HG02885 (cell line): Measurements from ENCODE around the gene GAB3.

Source experiments
- ATAC-seq: cut with Tn5 transposase; IDR thresholded peaks from one replicate; pipeline ENCODE4 v1.9.1; 2021; ENCODE audit warnings: mild to moderate bottlenecking; ENCODE audit not compliant: unreplicated experiment, poor library complexity

The GAB3 gene, protein sequence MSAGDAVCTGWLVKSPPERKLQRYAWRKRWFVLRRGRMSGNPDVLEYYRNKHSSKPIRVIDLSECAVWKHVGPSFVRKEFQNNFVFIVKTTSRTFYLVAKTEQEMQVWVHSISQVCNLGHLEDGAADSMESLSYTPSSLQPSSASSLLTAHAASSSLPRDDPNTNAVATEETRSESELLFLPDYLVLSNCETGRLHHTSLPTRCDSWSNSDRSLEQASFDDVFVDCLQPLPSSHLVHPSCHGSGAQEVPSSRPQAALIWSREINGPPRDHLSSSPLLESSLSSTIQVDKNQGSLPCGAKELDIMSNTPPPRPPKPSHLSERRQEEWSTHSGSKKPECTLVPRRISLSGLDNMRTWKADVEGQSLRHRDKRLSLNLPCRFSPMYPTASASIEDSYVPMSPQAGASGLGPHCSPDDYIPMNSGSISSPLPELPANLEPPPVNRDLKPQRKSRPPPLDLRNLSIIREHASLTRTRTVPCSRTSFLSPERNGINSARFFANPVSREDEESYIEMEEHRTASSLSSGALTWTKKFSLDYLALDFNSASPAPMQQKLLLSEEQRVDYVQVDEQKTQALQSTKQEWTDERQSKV

DNA sequence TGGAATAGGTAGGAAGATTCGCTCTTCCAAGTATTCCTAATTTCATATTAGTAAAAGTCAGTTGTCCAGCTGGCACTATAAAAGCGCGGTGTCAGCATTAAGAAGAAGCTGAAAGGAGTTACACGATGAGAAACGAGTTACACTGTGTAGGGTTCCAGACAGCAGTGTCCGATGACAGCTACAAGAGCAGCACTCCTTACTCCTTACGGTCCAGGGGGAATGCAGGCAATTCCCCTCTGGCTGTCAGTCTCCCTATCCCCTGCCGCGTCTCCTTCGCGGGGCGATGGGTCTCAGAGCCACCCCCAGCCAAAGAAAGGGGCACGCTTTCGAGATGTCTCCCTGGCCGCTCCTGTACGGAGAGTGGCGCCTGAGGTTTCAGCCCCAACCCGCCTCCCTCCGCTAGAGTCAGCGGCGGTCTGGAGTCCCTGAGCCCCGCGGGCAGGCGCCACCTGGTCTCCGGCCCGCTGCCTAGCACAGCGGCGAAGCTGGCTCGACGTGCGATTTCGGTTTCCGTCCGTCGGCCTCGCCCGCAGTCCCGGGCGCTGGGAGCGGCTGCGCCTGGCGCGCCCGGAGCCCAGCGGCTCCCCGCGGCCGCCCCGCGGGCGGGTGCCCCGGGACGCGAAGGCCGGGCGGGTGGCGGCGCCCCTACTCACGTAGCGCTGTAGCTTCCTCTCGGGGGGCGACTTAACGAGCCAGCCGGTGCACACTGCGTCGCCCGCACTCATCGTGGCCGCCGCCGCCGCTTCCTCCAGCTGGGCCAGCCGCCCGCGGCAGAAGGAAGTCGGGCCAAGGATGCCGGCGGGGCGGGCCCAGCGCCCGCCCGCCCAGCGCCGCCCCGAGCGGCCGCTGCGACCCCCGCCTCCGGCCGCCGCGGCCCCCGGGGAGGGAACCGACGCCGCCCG lies at the start of gene GAB3:
GAB3 (minus strand) TSS at position 777 of the 902 bp plus-strand sequence; CDS start at position 725, 52 bp downstream.
- ATAC-seq: no peak

DNA sequence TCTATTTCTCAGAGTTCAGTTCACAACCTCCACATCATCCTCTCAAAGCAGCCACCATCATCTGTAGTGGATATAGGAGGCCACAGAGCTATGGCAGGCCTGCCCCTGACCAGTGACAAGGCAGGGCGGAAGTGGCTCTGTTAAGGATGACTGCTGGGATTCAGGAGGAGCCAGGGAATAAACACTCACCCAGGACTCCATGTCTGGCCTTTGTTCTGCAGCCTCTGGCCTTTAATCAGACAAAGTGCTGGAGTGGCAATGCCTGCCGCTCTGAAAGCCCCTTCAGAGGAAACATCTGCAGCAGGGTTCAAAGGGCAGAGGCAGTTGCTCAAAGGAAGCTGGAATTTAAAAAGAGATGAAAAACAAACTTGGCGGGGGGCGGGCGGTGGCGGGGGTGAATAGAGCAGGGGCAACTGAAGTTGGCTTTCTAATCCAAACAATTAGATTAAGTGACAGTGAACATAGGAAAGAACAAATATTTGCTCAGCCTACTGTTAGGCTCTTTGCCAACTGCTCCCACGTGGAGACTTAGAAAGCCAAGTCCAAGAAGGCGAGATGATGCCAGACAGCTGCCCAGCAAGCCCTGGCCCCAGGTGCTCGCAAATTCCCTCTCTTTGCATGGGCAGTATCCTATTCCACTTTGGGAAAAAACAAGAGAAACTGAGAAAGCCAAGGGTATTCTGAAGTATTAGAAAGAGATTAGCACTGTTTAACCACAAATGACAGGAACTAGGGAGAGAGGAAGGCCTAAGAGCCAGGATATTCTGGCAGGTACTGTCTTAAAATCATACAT lies 48.9 kb upstream of the GAB3 start:
- no peak for ATAC-seq

DNA sequence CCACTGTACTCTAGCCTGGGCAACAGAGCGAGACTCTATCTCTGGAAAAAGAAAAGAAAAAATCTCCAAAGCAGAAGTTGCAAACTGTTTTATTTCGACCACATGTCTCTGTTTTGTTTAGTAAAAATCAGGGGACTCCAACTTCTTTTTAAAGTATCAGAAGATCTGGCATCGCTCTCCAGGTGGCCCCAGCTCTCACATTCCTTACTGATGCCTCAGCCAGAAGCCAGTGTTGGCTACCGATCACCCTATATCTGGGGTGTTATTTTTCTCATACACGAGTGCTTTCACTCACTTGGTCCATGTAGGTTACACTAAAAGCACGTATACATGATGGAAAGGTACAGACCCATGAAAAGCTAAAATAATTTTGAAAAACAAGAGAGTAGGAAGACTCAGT lies 46.1 kb upstream of the GAB3 start:
- no peak for ATAC-seq

DNA sequence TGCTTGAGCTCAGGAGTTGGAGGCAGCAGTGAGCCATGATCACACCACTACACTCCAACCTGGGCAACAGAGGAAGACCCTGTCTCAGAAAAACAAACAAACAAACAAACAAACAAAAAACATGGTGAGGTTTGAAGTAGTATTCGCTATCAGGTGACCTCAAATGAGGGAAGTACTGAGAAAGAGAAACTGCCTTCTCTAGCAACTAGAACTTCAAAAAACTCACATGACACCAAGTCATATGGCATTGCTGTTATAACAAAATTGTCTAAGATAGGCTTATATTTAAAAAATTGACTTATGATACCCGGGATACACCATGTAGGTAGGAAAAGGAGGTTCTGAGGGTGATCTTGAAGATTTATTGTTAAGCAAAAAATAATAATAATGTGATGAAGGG lies 44.1 kb upstream of the GAB3 start:
- no peak for ATAC-seq

DNA sequence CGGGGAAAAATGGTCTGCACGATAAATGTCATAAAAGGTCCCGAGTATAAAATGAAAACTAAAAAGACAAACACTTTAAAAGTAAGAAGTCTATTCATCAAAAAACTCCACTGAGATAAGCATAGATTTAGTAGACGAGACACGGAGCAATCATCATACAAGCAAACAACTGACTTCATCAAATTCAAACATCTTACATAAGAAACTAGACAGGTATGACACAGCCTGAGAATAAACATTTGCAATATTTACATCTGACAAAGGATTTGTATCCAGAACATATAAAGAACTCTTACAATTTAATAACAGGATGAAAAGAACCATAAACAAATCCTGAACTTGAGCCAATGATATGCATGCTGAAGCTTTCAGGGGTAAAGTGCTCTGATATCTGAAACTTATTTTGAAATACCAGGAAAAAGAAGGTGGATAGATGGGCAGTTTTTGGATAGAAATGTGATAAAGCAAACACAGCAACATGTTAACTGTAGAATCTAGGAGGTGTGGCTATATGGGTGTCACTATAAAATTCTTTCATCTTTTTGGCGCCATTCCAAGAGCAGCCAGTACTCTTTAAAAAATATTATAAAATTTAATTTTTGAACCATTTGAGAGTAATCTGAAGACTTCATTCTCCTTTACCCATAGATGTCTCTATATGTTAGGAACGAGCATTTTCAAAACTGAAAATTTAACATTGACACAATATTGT lies 42.4 kb upstream of the GAB3 start:
- ATAC-seq: no peak

DNA sequence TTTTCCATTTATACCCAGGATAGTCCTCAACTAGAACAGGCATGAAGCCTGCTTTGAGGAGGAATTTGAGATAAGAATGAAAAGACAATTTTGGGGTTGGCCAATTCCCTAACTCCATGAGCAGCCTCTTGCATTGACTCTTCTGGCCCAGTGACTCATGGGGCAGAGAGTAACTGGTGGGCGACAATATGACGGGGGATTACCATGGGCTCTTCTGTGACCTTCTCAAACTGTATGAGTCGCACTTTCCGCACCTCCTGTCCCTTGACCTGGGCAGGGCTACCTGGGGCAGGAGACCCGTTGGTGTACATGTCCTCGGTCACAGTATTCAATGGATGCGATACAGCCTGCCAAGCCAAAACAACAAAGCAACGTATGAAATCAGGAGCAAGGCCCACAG lies 41.1 kb upstream of the GAB3 start:
- no peak for ATAC-seq

DNA sequence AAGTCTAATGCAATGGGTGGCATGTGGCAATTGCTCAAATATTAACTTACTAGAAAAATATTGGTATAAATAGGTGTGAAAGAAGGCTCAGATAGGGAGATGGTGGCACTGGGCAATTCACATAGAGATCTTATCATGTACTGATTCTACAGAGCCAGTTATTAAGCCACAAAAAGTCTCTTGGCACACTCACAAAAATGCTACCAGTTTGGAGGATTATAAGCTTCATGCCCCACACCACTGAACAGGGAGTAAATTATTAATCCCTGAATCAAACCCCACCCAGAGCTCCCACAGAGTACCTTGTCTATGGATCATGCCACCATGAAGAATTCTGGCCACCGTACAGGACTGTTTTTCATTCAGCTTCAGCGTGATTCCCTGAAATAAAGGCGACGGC lies 40.6 kb upstream of the GAB3 start:
- ATAC-seq: no peak

DNA sequence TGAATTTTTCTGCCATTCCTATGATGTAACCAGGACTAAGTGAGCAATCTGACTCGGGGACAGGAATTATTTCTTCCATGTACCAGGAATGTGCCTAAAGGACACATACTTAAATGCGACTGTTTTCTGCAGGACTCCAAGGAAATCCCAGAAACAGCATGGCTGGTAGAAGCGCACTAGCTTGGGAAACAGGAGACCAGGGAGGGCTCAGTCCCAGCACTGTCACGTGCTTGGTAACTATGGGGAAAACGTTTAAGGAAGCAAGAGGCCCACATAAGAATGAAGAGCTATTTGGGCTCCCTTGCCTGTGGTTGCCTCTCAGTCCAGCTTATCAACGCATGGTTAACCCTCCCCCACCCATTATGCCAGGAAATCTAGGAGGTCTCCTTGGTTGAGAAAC lies 34.8 kb upstream of the GAB3 start:
- ATAC-seq: no peak

DNA sequence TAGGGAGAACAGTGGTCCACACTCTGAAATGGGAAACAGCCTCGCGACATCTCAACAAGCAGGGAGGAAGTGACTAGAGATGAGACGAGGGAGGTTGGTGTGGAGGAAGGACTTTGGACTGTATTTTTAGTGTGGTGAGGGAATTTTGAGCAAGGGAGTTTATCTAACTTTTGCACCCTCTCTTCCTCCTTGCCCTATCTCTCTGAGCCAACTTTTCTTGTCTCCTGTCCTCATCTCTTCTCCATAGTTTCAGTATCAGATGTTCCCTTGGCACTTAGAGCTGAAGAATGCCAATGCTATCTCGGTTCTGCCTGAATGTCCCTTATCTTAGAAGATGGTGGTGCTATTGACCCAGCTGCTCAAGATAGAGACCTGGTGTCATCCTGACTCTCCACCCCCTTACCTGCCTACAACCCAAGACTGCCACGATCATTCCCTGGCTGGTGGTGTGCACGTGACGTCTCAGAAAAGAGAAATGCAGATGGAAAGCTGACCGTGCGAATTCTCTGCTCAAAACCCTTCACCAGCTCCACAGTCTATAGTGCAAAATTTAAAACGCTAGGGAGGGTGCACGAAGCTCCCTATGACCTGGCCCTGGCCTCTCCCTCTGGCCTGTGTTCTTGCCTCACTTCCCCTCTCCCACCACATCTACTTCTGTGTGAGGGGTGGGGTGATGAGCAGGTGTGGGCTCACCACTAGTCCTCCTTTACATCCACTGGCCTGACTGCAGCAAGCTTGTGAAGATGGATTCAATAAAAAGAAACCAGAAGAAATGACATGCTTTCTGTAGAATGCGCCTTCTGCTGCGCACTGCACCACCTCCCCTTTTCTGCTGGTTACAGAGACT lies 33.5 kb upstream of the GAB3 start:
- no peak for ATAC-seq

DNA sequence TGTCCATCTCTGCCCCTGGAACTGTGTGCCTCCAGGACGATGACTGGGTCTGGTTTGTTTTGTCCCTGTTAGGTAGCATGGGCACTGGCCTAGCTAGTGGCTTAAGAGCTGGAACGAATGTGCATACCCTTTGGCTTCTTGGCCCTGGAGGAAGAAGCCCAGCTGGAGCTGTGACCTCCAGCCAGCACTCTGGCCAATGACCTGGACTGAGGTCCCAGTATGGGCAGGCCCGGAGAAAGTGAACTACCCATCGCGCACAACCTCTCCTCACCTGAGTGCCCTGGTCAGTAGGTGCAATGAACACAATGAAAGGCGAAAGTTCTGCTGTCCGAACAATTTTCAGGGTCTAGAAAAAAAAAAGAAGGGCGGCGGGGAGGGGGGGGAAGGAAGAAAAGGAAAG lies 30.1 kb upstream of the GAB3 start:
- ATAC-seq: no peak

DNA sequence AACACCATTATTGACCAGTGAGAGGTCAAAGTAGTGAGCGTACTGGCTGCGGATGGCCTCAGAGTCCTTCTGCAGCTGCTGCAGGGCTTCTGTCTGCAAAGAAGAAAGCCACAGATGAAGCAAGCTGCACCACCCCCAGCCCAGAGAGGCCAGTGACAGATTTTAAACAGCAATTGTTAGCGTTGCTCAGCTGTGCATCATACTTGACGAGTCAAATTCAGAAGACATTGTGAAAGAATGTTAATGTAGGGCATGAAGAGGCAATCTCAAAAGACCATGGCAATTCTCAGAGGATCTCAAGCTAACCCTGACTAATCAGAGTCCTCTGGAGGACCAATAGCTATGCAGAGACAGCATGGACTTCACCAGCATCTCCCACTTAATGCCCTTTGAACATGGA lies 28.4 kb upstream of the GAB3 start:
- ATAC-seq: no peak

DNA sequence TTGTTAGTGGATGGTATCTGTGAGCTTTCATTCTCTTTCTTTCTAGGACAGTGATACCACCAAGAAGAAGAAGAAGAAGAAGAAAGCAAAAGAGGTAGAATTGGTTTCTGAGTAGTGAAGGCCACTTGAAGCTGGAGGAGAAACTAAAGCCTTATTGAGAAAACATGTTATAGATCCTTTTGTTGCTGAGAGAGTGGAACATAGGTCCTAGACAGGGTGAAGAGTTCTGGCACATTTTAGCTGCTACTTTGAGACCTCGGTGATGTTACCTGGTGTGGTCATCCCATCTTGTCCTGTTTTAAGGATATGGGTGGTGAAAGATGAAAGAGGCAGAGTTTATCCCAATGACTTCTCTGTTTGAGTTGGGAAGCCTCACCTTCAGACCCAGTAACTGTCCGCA lies 25.9 kb upstream of the GAB3 start:
- no peak for ATAC-seq

DNA sequence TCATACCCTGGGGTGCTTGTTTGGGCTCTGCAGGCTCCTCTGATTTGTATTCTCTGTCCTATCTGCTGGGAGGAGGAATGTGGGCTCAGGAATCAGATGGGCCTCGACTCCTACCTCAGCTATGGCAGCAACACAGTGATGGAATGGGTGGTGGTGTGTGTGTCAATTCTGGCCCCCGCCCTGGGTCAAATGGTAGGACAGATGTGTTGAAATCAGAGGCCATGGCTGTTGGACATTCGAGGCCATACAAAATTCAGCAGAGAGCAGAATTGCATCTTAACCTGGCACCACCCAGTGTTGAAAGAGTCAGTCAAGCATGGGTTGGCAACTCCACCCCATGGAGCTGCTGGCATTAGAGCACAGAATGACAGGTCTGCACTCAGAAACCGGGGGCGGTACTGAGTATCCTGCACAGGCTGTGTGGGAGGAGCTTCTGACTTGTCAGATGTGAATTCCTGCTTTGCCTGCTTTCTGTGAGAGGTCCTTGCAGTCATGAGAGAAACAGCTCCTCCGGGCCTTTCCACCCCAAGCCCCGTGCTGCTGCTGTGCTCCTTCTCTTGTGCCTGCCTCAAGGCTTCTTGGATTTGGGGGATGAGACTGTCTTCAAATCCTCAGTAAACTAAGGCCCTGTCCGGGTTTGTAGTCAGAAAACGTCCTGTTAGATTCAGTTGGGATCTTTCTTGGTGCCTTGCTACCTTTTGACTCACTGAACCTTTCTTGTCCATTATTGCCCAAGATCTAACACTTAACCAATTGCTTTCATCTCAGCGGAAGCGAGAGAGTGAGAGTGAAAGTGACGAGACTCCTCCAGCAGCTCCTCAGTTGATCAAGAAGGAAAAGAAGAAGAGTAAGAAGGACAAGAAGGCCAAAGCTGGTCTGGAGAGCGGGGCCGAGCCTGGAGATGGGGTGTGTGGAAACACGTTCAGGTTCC lies 24.8 kb upstream of the GAB3 start:
- ATAC-seq: no peak

DNA sequence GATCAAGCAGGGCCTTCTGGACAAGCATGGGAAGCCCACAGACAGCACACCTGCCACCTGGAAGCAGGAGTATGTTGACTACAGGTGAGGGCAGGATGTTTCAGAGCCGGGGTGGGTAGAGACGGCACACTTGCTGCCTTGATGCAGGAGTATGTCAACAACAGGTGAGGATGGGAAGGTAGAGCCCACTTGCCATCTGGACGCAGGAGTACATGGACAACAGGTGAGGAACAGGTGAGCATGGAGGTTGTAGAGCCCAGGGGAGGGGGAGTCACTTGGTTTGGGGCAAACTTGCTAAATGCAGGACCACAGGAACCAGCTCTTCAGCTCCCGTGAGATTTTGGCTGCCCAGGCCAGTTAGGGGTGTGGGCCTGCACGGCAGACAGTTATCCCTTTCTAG lies 23.7 kb upstream of the GAB3 start:
- ATAC-seq: no peak

DNA sequence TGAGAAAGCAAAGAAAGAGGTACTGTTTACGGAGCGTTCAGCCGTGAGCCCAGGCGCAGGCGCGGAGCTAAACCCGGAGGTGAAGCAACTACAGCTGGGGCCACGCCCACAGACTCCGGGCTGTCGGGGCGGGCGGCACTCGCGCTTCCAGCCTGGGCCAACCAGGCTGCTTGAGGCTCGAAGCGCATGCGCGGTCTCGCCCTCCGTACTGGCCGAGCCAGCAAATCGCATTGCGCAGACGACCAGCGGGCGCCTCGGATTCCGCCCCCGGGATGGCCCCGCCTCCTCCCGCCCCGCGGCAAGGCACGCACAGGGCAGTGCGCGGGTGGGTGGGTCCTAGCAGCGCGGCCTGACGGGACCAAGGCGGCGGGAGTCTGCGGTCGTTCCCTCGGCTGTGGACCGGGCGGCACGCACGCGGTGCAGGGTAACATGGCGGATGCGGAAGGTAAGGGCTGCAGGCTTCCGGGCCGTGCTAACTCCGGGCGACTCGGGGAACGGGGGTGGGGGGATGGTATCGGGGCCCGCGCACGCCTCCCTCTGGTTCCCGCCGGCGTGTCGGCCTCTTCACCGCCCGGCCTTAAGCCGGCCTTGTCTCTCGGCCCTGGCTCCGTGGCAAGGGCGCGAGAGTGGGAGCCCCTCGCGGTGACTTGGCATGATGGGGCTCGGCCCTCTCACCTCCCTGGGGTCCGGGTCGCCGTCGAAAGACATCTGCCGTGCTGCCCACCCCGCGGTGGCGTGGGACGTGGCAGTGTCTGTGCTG lies 11.8 kb upstream of the GAB3 start, which contains the start of gene DKC1:
DKC1 (plus strand) TSS at position 328 of the 760 bp plus-strand sequence; CDS start at position 430, 102 bp downstream.
- ATAC-seq: peak; percentile 87

DNA sequence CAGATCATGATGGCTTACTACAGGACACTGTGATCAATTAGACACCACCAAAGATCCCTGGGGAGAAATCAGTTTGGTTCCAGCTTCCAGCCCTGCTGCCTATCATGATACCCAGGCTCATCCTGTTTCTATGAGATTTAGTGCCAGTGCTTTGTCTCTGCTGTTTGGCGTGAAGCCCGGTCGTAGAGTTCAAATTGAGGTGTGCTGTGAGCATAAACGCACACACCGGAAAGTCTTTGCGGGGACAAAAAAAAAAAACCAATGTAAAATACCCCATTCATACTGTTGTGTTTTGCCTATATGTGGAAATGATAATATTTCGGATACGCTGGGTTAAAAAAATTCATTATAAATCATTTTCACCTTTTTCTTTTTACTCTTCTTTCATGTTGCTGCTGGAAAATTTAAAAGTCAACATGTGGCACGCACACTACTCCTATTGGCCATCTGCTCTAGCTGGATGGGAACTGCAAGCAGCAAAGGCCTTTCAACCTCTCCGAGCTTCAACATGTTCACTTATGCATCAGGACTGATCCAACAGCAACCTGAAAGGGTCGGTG lies 11.2 kb upstream of the GAB3 start:
- no peak for ATAC-seq

DNA sequence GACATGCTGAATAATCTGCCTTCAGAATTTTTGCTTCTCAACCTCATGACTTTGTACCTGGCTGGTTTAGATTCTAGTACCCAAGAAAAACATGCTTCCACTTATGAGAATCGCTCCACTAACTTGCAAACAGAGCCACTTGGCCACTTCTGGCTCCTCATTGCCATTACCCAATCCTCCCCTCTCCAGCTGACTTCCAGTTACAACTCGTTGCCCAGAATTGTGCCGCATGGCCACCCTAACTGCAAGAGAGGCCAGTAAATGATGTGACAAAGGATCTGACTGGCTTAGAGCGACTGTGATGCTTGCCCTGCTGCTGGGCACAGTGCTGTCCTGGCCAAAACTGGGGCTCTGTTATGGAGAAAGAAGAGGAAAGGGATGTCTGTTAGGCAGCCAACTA lies 7.8 kb upstream of the GAB3 start:
- ATAC-seq: no peak
